ENCODE data around the gene HOMEZ.

- no peak for TF ChIP-seq CTCF (IDR thresholded peaks at IDR 0.05)
- no peak for TF ChIP-seq EZH2 (IDR thresholded peaks at IDR 0.05)
- no peak for TF ChIP-seq EZH2phosphoT487 (IDR thresholded peaks at IDR 0.05)
Measured at GRCh38 chr14:23248601-23249000, 37.3 kb downstream of the HOMEZ start.
